ENCODE results near the gene SERPINA12.

DNA sequence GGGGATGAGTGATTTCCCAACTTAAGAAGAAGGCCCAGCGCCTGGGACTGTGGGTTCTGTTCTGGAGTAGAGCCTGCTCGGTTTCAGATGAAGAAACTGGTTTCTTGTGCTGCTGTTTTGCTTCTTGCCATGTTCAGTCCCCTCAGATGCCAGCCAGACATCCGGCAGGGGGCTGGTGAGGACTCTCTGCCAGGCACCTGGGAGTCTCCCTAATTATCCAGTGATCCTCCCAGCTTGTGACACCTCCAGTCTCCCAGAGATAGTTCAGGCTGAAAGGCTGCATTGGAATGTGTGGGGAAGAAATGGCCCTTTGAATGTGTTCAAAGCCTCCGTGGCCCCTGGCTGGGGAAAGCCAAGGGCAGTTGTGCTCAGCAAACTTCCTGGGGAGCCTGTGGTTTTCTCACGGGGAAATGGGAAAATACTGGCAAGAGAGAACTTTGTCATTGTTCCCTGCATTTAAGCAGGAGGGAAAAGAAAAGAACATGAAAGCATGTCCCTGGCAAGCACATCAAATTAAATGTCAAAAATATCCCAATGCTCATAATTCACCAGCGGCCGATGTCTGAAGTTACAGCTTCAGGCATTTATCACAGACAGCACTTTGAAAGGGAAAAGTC, 8.5 kb upstream of the SERPINA12 start:
- TF ChIP-seq CTCF (IDR thresholded peaks at IDR 0.05; ENCODE audit: low read depth, low read length, poor library complexity, severe bottlenecking) (no peak), EZH2phosphoT487 (IDR thresholded peaks at IDR 0.05; ENCODE audit: borderline replicate concordance, low read length) (no peak)
